ENCODE measurements around the gene ZSWIM5.
"Not testable (repeated sequence)": the region's sequence is repeated elsewhere in the genome, so short reads cannot be mapped to it uniquely, and the experiment has no call there.

The ZSWIM5 gene

DNA sequence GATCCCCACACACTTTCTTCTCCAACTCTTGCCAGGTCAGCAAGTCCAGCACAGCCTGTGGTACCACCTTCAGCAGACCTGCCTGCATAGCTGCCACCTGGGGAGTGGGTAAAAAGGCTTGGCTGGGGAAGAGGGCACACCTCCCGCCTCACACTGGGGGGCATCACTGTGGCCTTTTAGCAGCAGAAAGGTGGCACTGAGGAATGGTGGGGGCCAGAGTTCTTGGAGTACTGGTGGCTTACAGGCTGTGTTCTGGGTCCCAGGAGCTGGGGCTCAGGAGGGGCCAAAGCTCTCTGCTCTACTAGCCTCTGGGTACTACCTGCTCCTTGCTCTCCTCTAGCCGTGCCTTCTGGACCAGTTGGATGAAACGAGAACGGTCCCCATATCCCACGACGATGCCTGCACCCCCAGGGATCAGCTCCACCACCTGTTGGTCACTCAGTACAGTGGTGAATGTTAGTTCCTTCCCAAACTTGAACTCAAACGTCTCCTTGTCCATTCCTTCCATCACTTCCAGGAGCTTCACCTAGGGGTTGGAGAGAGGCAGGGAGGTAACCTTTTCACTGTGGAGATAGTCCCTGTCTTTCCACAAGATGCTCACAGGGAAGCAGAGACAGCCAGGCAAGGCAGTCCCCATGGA is 202.0 kb downstream of the ZSWIM5 start:
- DNase-seq (ENCODE audit: low read depth, low spot score): no peak

DNA sequence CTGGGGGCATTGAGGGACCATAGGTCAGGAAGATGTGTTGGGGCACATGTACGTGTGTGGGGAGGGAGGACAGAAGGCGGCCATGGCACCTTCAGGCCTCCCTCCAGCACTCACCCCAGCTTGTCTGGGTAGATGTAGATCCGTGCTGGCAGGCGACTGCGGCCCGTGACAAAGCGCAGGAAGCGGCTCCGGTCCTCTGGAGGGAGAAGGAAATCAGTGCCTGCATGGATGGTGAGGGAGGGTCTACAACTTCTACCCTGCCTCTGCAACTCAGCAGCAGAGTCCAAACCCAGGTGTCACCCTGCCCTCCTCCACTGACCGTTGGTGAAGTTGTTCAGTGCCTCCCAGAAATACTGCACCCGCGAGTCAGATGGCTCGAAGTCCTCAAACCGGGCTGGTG is 202.7 kb downstream of the ZSWIM5 start:
- no peak for DNase-seq (ENCODE audit: low read depth, low spot score)

DNA sequence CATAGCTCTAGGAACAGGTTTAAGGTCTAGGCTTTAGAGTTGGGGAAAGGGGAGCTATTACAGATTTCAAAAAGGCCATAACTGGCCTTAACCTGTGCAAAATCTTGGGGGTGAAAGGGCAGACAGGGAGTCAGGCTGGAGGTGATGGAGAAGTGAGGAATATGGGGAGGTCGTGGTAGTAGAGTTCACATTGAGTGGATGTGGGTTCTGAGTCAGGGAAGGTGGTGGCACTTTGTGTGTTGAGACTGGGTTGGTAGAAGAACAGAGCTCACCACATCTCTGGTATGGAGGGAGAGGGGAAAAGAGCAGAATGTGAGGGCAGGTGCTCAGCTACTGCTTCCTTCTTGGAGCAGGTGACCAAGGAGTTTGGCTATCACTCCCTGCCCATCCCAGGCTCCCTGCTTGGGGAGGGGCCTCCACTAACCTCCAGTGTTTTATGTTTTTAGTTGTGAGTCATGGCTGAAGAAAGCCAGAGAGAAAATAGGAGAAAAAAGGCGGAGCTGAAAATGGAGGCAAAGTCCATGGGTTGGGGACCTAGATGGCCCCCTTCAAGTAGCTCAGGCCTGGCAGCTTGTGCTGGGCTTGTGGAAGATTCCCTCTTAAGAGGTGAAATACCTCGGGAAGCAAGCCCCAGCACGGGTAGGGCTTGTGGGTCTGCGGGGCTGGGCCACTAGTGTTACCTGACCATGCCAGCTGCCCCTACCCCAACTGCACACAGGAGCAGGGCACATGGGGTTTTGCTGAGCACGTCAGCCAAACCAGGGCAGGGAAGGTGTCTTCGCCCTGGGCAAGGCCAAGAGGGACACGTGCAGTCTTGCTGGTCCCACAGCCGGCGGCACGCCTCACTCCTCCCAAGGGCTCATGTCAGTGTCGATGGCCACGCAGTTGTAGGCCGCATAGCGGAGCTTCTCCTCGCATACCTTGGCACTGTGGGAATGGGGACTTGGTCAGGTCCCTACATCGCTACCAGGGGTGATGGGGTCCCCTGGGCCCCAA is 203.5 kb downstream of the ZSWIM5 start:
- no peak for DNase-seq (ENCODE audit: low read depth, low spot score)

DNA sequence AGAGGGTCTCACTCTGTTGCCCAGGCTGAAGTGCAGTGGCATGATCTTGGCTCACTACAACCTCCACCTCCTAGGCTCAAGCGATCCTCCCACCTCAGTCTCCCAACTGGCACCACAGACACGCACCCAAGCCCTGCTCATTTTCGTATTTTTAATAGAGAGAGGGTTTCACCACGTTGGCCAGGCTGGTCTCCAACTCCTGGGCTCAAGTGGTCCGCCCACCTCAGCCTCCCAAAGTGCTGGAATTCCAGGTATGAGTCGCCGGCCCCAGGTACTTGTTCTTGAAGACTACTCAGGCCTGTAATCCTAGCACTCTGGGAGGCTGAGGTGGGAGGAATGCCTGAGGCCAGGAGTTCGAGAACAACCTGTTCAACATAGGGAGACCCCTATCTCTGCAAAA is 204.8 kb downstream of the ZSWIM5 start:
- not testable (repeated sequence) for DNase-seq (ENCODE audit: low read depth, low spot score)

DNA sequence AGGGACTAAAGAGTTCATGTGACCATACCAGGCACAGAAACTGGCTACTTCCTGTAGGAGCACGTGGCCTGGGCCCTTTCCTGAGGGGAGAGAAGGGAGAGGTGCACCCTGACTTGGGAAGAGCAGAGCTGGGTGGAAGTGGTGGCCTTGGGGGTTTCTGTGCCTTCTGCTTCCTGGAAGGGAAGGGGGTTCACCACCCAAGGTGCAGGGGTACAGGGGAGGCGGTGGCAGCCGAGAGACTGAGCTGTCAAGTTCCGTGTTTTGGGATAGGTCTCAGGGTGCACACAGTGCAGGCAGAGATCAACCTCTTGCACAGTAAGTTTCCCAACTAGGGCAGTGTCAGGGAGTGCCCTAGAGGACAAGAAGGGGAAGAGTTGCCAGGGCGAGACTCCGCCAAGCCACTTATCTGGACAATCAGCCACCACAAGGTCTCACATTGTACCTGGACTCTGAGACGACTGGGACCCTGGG is 205.4 kb downstream of the ZSWIM5 start:
- no peak for DNase-seq (ENCODE audit: low read depth, low spot score)

DNA sequence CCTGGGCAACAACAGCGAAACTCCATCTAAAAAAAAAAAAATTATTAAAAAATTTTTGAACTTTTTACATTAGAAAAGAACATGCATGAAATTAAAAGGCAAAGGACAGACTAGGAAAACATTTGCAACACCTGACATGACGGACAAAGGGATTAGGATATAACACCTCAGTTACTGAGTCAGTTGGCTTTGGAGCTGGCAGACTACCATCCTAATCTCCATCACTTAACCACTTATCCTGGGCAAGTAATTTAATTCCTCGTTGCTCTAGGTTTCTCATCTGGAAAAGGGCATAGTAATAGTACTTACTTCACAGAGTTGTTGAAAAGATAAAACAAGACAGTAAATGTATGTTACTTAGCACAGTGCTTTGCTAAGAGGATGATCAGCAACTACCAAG is 207.2 kb downstream of the ZSWIM5 start:
- no peak for DNase-seq (ENCODE audit: low read depth, low spot score)

DNA sequence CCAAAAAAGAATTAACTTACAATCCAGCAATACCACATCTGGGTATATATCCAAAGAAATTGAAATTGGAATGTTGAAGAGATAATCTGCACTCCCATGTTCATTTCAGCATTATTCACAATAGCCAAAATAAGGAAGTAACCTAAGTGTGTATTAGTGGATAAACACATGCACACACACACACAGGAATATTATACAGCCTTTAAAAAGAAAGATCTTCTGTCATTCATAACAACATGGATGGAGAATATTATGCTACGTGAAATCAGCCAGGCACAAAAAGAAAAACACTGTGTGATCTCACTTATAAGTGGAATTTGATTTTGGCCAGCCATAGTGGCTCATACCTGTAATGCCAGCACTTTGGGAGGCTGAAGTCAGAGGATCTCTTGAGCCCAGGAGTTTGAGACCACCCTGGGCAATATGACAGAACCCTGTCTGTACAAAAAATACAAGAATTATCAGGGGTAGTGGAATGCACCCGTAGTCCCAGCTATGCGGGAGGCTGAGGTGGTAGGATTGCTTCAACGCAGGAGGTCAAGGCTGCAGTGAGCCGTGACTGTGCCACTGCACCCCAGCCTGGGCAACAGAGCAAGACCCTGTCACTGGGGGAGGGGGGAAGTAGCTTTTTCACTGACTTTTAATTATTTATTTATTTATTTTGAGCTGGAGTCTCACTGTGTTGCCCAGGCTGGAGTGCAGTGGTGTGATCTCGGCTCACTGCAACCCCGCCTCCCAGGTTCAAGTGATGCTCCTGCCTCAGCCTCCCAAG is 210.8 kb downstream of the ZSWIM5 start:
- DNase-seq (ENCODE audit: low read depth, low spot score): no peak

DNA sequence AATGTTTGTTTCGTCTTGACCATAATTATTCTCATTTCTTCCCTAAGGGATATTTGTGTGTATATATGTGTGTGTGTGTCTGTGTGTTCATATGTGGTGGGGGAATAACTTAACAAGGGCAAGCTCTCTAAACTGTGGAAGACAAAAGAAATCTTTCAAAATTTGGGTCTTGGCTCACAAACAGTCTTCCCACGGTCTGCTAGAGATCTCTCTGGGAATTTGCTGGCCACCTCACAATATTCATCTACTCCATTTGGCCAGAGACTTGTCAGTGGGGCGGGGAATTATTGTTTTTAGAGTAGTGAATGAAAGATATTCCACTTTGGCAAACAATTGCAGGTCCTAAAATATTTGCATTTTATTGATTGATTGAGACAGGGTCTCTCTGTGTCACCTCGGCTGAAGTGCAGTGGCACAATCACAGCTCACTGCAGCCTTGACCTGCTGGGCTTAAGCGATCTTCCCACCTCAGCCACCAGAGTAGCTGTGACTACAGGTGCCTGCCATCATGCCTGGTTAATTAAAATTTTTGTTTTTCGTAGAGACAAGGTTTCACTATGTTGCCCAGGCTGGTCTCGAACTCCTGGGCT is 212.0 kb downstream of the ZSWIM5 start:
- DNase-seq (ENCODE audit: low read depth, low spot score): no peak

DNA sequence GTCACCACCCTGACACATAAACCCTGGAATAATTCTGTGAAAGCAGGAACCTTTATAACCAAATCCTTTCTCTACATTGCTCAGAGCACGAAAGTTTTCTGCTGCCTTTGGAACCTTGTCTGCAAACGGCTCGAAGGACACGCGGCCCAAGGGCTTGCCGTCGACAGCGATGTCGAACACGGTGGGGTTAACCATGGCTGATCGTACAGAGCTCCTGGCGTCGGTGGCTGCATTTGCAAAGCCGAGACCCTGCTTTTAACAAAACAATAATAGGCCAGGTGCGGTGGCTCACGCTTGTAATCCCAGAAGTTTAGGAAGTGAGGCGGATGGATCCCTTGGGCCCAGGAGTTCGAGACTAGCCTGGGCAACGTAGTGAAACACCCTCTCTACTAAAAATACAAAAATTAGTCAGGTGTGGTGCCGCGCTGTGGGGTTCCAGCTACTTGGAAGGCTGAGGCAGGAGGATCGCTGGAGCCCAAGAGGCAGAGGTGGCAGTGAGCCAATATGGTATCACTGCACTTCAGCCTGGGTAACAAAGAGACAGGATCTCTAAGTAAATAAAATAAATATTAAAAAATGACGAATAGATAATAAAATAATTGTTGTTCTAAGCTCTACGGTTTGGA is 217.8 kb downstream of the ZSWIM5 start:
- DNase-seq (ENCODE audit: low read depth, low spot score): no peak

DNA sequence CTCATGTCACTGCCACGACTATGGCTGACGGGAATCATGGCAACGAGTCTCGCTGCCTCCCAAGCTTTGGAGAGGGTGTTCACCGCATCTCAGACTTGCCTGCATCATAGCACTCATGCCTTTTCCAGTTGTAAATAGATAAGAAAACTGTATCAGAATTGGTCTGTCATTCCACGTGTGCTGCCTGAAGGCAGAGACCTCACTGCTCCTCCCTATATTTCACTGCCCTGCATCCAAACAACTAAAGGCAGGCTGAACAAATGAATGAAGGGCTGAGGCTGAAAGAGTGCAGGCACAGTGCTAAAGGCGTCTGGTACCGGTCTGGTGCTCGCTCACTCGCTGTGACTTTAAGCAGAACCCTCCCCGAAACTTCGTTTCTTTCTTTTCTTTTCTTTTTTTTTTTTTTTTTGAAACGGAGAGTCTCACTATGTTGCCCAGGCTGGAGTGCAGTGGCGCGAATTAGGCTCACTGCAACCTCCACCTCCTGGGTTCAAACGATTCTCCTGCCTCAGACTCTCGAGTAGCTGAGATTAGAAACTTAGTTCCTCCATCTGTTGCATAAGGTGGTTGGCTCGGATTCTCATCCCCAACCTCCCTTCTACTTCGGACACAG is 220.6 kb downstream of the ZSWIM5 start:
- no peak for DNase-seq (ENCODE audit: low read depth, low spot score)

DNA sequence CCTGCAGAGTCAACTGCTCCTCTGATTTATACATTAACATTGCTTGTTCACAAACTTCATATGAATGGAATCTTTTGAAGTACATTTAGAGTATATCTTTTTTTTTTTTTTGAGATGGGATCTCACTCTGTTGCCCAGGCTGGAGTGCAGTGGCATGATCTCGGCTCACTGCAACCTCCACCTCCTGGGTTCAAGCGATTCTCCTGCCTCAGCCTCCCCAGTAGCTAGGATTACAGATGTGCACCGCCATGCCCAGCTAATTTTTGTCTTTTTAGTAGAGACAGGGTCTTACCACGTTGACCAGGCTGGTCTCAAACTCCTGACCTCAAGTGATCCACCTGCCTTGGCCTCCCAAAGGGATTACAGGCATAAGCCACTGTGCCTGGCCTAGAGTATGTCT is 229.0 kb downstream of the ZSWIM5 start:
- DNase-seq (ENCODE audit: low read depth, low spot score): not testable (repeated sequence)

DNA sequence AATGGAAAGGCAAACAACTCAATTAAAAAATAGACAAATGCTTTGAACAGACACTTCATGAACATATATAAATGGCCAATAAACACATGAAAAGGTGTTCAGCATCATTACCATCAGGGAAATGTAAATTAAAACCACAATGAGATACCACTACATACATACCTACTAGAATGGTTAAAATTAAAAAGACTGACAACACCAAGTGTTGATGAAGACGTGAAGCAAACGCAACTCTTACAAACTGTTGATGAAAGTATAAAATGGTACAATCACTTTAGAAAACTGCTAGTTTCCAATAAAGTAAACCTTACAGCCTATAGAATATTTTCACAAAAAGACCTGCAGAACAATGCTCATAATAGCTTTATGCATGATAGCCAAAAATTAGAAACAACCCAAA is 230.2 kb downstream of the ZSWIM5 start:
- no peak for DNase-seq (ENCODE audit: low read depth, low spot score)

DNA sequence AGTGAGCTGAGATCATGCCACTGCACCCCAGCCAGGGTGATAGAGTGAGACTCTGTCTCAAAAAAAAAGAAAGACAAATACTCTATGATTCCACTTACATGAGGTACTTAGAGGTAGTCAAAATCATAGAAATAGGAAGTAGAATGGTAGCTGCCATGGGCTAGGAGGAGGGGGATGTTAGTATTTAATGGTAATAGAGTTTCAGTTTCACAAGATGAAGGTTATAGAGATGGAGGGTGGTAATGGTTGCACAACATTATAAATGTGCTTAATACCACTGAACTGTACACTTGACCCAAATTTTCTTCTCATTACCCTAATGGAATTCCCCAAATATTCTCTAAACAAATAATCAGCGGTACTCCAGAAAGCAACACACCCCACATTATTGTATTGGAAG is 232.8 kb downstream of the ZSWIM5 start:
- no peak for DNase-seq (ENCODE audit: low read depth, low spot score)

DNA sequence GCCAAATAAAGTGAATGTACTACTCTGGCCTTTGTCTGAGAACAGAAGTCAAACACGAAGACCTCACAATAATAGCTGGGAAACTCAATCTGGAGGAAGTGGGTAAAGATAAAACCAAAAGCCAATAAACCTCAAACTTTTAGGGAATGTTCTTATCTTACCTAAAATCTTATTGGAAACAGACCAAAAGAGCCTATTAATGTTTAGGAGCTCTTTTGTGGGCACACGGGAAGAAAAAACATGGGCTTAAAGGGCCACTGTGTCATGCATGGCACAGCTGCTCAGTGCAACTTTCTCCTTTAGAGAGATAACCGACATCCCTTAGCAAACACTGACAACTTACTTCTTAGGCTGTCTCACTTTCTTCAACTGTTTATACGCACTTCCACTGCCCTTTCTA is 236.1 kb downstream of the ZSWIM5 start:
- DNase-seq (ENCODE audit: low read depth, low spot score): no peak

All from iPS DF 19.7 (cell line).